HCT116 (cell line): ENCODE measurements around the gene GPATCH8. TPM values are rescaled to one million over a fixed set of nuclear protein-coding genes. Genes with fewer than 3 reads are reported as not detected.

Experiments used
- ATAC-seq: fragments of 200-7000 bp; cut with Tn5 transposase; 2 replicates; pipeline ENCODE4 v1.9.1; 2020; ENCODE audit warnings: mild to moderate bottlenecking, moderate library complexity
- BruUV-seq: library from RNA; stranded (reverse); fragments of 400-500 nt; replicated peaks from 2 replicates; lab custom pipeline; 2021; lab: Mats Ljungman, UMichigan
- CTCF ChIA-PET: fragments of 300-600 bp; sonication (Branson Sonifier 250); formaldehyde crosslinking; loops from one replicate; lab custom pipeline; 2021; ENCODE audit warnings: antibody characterized with exemption; lab: Charles Lee
- POLR2A ChIA-PET: fragments of 300-600, 350-600 bp; sonication (Branson Sonifier 250); formaldehyde crosslinking; loops from one replicate; lab custom pipeline; 2021; ENCODE audit warnings: antibody characterized with exemption; lab: Charles Lee
- RAD21 ChIA-PET, 2 experiments: fragments of 300-600 bp; sonication (Branson Sonifier 250); formaldehyde crosslinking; loops; one replicate each; lab custom pipeline; 2023; ENCODE audit warnings: low total read pairs in 2 of 2; ENCODE audit not compliant: uncharacterized antibody in 2 of 2, unreplicated experiment in 2 of 2, low non-redundant PET in 1 of 2; lab: Charles Lee
- DNase-seq: peaks from one replicate; pipeline ENCODE4 v3.0.0-alpha.2; 2010; ENCODE audit warnings: low read depth, low spot score
- H2AFZ ChIP-seq: fragments of 200-600 bp; shearing (Covaris generic), sonication (generic); 2 replicates; pipeline ENCODE4 v1.6.1; 2017; ENCODE audit warnings: low read depth, mixed run types, mixed read lengths, antibody characterized with exemption, low read length; ENCODE audit not compliant: poor library complexity, severe bottlenecking
- H3K27ac ChIP-seq: 2 replicates; pipeline ENCODE4 v1.5.1; 2012; ENCODE audit warnings: low read depth, low read length
- H3K27me3 ChIP-seq: fragments of 200-600 bp; sonication (generic); 2 replicates; pipeline ENCODE4 v1.6.1; 2016; ENCODE audit warnings: mixed run types, low read length, mixed read lengths; ENCODE audit not compliant: insufficient read depth
- H3K36me3 ChIP-seq, 2 experiments: fragments of 200-500 bp in 1 of 2; fragments of 200-600 bp in 1 of 2; sonication (Bioruptor generic) in 1 of 2; sonication (generic) in 1 of 2; 2 replicates each; pipeline versions ENCODE4 v1.5.1 to v1.6.1; 2014 to 2016; ENCODE audit warnings: low read length in 2 of 2, inconsistent platforms in 1 of 2, mixed read lengths in 1 of 2, mixed run types in 1 of 2; ENCODE audit not compliant: insufficient read depth in 2 of 2, control insufficient read depth in 1 of 2
- H3K4me1 ChIP-seq, 2 experiments: fragments of 200-600 bp in 1 of 2; sonication (generic) in 1 of 2; 2 replicates each; pipeline versions ENCODE4 v1.5.1 to v1.6.1; 2012 to 2017; ENCODE audit warnings: low read length in 2 of 2, inconsistent platforms in 1 of 2, mild to moderate bottlenecking in 1 of 2, mixed read lengths in 1 of 2, mixed run types in 1 of 2, moderate library complexity in 1 of 2; ENCODE audit not compliant: insufficient read depth in 2 of 2, control insufficient read depth in 1 of 2
- H3K4me2 ChIP-seq: fragments of 200-600 bp; sonication (generic); 2 replicates; pipeline ENCODE4 v1.6.1; 2017; ENCODE audit warnings: mixed run types, low read length, mixed read lengths
- H3K4me3 ChIP-seq, 2 experiments: fragments of 200-600 bp in 1 of 2; sonication (generic) in 1 of 2; replicated peaks in 1 of 2; 2 replicates each; pipeline ENCODE4 v1.5.1; 2011 to 2016; ENCODE audit warnings: low read length in 2 of 2, control low read depth in 1 of 2, low read depth in 1 of 2, mild to moderate bottlenecking in 1 of 2, mixed read lengths in 1 of 2, mixed run types in 1 of 2
- H3K79me2 ChIP-seq: fragments of 200-600 bp; sonication (generic); 2 replicates; pipeline ENCODE4 v1.6.1; 2017; ENCODE audit warnings: mild to moderate bottlenecking, mixed run types, low read length, moderate library complexity, mixed read lengths; ENCODE audit not compliant: insufficient read depth
- H3K9ac ChIP-seq: fragments of 200-600 bp; sonication (generic); 2 replicates; pipeline ENCODE4 v1.6.1; 2016; ENCODE audit warnings: low read length, mixed read lengths
- H3K9me2 ChIP-seq: fragments of 200-600 bp; sonication (generic), shearing (Covaris generic); 2 replicates; pipeline ENCODE4 v1.6.1; 2017; ENCODE audit warnings: mixed run types, mild to moderate bottlenecking, moderate library complexity; ENCODE audit not compliant: insufficient read depth
- H3K9me3 ChIP-seq, 2 experiments: fragments of 200-500 bp in 1 of 2; fragments of 200-600 bp in 1 of 2; sonication (Bioruptor generic) in 1 of 2; sonication (generic) in 1 of 2; 2 replicates each; pipeline ENCODE4 v1.6.1; 2014 to 2017; ENCODE audit warnings: low read length in 2 of 2, mixed read lengths in 2 of 2, inconsistent platforms in 1 of 2, low read depth in 1 of 2, mild to moderate bottlenecking in 1 of 2, mixed run types in 1 of 2, moderate library complexity in 1 of 2; ENCODE audit not compliant: control insufficient read depth in 1 of 2, insufficient read depth in 1 of 2
- H4K20me1 ChIP-seq: fragments of 200-600 bp; sonication (generic), shearing (Covaris generic); 2 replicates; pipeline ENCODE4 v1.6.1; 2017; ENCODE audit warnings: mixed run types, mild to moderate bottlenecking, moderate library complexity; ENCODE audit not compliant: insufficient read depth
- CEBPB ChIP-seq: IDR thresholded peaks from 2 replicates; pipeline ENCODE4 v1.6.1; 2012; ENCODE audit warnings: low read depth
- CTCF ChIP-seq, 3 experiments: fragments of 200-600 bp in 1 of 3; sonication (generic) in 1 of 3; IDR thresholded peaks in 2 of 3; conservative IDR thresholded peaks in 1 of 3; 2 replicates each; pipeline ENCODE4 v1.5.1; 2012 to 2017; ENCODE audit warnings: low read depth in 2 of 3, low read length in 2 of 3, antibody characterized with exemption in 1 of 3, borderline replicate concordance in 1 of 3, control low read depth in 1 of 3, mild to moderate bottlenecking in 1 of 3, mixed read lengths in 1 of 3, mixed run types in 1 of 3, moderate library complexity in 1 of 3; ENCODE audit not compliant: insufficient read depth in 1 of 3
- ELF1 ChIP-seq: IDR thresholded peaks from 2 replicates; pipeline ENCODE4 v1.6.1; 2012; ENCODE audit warnings: low read depth, borderline replicate concordance
- EZH2 ChIP-seq: fragments of 200-600 bp; sonication (generic); IDR thresholded peaks from 2 replicates; pipeline ENCODE4 v1.6.1; 2017; ENCODE audit warnings: antibody characterized with exemption, mixed run types
- JUND ChIP-seq: IDR thresholded peaks from 2 replicates; pipeline ENCODE4 v1.6.1; 2012
- POLR2A ChIP-seq: IDR thresholded peaks from 2 replicates; pipeline ENCODE4 v1.7.0; 2011; ENCODE audit warnings: borderline replicate concordance; ENCODE audit not compliant: insufficient read depth, insufficient read length; ENCODE audit errors: extremely low read depth
- RAD21 ChIP-seq: IDR thresholded peaks from 2 replicates; pipeline ENCODE4 v1.6.1; 2012; ENCODE audit warnings: low read depth, mild to moderate bottlenecking
- SIN3A ChIP-seq: IDR thresholded peaks from 2 replicates; pipeline ENCODE4 v1.6.1; 2012; ENCODE audit warnings: low read depth
- SP1 ChIP-seq: IDR thresholded peaks from 2 replicates; pipeline ENCODE4 v1.6.1; 2012; ENCODE audit warnings: low read depth
- SRF ChIP-seq: IDR thresholded peaks from 2 replicates; pipeline ENCODE4 v1.6.1; 2012; ENCODE audit warnings: low read depth
- YY1 ChIP-seq: IDR thresholded peaks from 2 replicates; pipeline ENCODE4 v1.6.1; 2011; ENCODE audit warnings: low read length, low read depth, moderate library complexity, mild to moderate bottlenecking; ENCODE audit not compliant: insufficient replicate concordance; ENCODE audit errors: extremely low read depth
- ZNF274 ChIP-seq: fragments of 200-500 bp; sonication (Bioruptor generic); IDR thresholded peaks from 2 replicates; pipeline ENCODE4 v1.6.1; 2014; ENCODE audit warnings: mild to moderate bottlenecking, low read depth, low read length, inconsistent platforms
- intact Hi-C: fragments of 100-400 bp; cut with micrococcal nuclease; formaldehyde crosslinking; loops from 2 replicates; pipeline ENCODE4 v1.10.0; 2022
- total RNA-seq: library from RNA; stranded (reverse); gene quantifications from one replicate; pipeline ENCODE4 v1.2.1, GENCODE V29; 2021; ENCODE audit not compliant: unreplicated experiment
- TF ChIP-seq, protein P1 (sequence below): IDR thresholded peaks from 2 replicates; pipeline ENCODE4 v1.6.1; 2012

The GPATCH8 gene
- total RNA-seq, 1 experiment from 2014 or later = 28.7 TPM

DNA sequence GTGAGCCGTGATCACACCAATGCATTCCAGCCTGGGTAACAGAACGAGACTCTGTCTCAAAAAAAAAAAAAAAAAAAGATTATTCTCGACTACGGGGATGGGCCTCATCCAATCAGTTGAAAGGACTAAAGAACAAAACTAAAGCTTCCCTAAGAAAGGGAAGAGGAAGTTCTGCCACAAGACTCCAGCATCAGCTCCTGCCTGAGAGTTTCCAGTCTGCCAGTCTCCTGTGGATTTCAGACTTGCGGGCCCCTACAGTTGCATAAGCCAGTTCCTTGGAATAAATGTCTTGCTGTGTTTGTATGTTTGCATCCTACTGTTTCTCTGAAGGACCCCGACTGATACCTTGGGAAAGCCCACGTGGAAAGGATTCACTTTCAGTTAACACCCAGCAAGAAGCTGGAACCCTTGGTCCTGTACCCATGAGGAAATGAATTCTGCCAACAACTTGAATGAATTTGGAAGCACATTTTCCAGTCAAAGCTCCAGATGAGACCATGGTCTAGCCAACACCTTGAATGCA is 27.8 kb upstream of the GPATCH8 start:
- DNase-seq (no peak), ATAC-seq (no peak)
- H3K4me1 ChIP-seq = peaks cover 6 to 25% of the 10 kb centered on the region in 2 experiments; a peak in 3 of 4 replicates
- no peaks in the 10 kb centered on the region for H3K79me2 ChIP-seq
- ChIA-PET POLR2A (no interaction called here), CTCF (no interaction called here), RAD21 (no interaction called here)
- no peak for TF ChIP-seq JUND
- no peak for TF ChIP-seq POLR2A
- no peak for TF ChIP-seq RAD21
- TF ChIP-seq CEBPB = no peak
- TF ChIP-seq ZNF274 = no peak
- TF ChIP-seq CTCF (IDR thresholded peaks at IDR 0.05 in 2 of 3, conservative IDR thresholded peaks at IDR 0.05 in 1 of 3; ENCODE audit: borderline replicate concordance in 1 of 3, insufficient read depth in 1 of 3, low read depth in 2 of 3, low read length in 2 of 3) = no peak
- no peak for TF ChIP-seq EZH2
- TF ChIP-seq YY1 = no peak
- no peak for TF ChIP-seq SP1
- no peak for TF ChIP-seq ELF1
- no peak for TF ChIP-seq SRF
- TF ChIP-seq, protein P1, sequence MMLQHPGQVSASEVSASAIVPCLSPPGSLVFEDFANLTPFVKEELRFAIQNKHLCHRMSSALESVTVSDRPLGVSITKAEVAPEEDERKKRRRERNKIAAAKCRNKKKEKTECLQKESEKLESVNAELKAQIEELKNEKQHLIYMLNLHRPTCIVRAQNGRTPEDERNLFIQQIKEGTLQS = no peak
- no peak for TF ChIP-seq SIN3A
- no TSS peak for BruUV-seq
- no peak overlapping the region for H3K4me3 ChIP-seq
- H3K9me2 ChIP-seq = no peaks in the 10 kb centered on the region
- intact Hi-C loops = no loop called here
- no peak overlapping the region for H2AFZ ChIP-seq
- no peak overlapping the region for H3K9ac ChIP-seq
- peaks cover 0 to 6% of the 10 kb centered on the region in 2 experiments; a peak in 1 of 4 replicates for H3K9me3 ChIP-seq
- no peaks in the 10 kb centered on the region for H4K20me1 ChIP-seq
- H3K27me3 ChIP-seq = no peaks in the 10 kb centered on the region
- no peak overlapping the region for H3K4me2 ChIP-seq
- no peak overlapping the region for H3K27ac ChIP-seq
- no peaks in the 10 kb centered on the region for H3K36me3 ChIP-seq
